Naive thymus-derived CD4-positive, alpha-beta T cell (primary cell): ENCODE results near the gene CPSF7. TPM values are rescaled to one million over a fixed set of nuclear protein-coding genes. Genes with fewer than 3 reads are reported as not detected.
A peak's percentile ranks its signal among the peaks of the same experiment; 100 is the strongest.

ENCODE experiments used
- ATAC-seq: fragments of 150-1000 bp; cut with Tn5 transposase; 2 replicates; pipeline ENCODE4 v1.10.0; 2021; ENCODE audit warnings: mild to moderate bottlenecking, moderate library complexity
- CTCF ChIA-PET: fragments of 350-600 bp; sonication (Branson Sonifier 250); formaldehyde crosslinking; loops from one replicate; lab custom pipeline; 2021; ENCODE audit warnings: antibody characterized with exemption; lab: Charles Lee
- POLR2A ChIA-PET: fragments of 350-600 bp; sonication (Branson Sonifier 250); formaldehyde crosslinking; loops from one replicate; lab custom pipeline; 2021; ENCODE audit warnings: antibody characterized with exemption, inconsistent platforms; lab: Charles Lee
- DNase-seq, 9 donors: peaks; one replicate each; pipeline versions ENCODE4 v3.0.0 to v3.0.0-alpha.2; 2020 to 2022; ENCODE audit warnings: mixed read lengths in 1 of 9
- H3K27ac ChIP-seq: one replicate; pipeline ENCODE4 v1.7.0; 2013; ENCODE audit warnings: mild to moderate bottlenecking, low read depth, low read length, moderate library complexity
- H3K27me3 ChIP-seq, 2 donors: one replicate each; pipeline ENCODE4 v1.7.0; 2013; ENCODE audit warnings: low read length in 2 of 2, mild to moderate bottlenecking in 2 of 2, moderate library complexity in 2 of 2; ENCODE audit not compliant: control insufficient read depth in 2 of 2, insufficient read depth in 2 of 2
- H3K36me3 ChIP-seq, 3 experiments: 1 replicate in 2 of 3; 2 replicates in 1 of 3; pipeline ENCODE4 v1.7.0; 2013; ENCODE audit warnings: low read length in 3 of 3, mild to moderate bottlenecking in 3 of 3, moderate library complexity in 1 of 3; ENCODE audit not compliant: insufficient read depth in 3 of 3, control insufficient read depth in 2 of 3
- H3K4me1 ChIP-seq, 2 donors: one replicate each; pipeline ENCODE4 v1.7.0; 2013; ENCODE audit warnings: low read length in 2 of 2, mild to moderate bottlenecking in 2 of 2, moderate library complexity in 1 of 2; ENCODE audit not compliant: control insufficient read depth in 2 of 2, insufficient read depth in 2 of 2
- H3K4me3 ChIP-seq: 2 replicates; pipeline ENCODE4 v1.7.0; 2013; ENCODE audit warnings: mild to moderate bottlenecking, low read length
- H3K9me3 ChIP-seq, 3 experiments: 1 replicate in 2 of 3; 2 replicates in 1 of 3; pipeline ENCODE4 v1.7.0; 2013; ENCODE audit warnings: low read length in 3 of 3; ENCODE audit not compliant: control insufficient read depth in 2 of 3
- H3K27ac Mint-ChIP-seq, 9 donors: one replicate each; pipeline ENCODE4 v1.8.0; 2020 to 2022; ENCODE audit warnings: mixed read lengths in 9 of 9, mild to moderate bottlenecking in 8 of 9, moderate library complexity in 5 of 9, inconsistent platforms in 2 of 9
- H3K27me3 Mint-ChIP-seq, 5 donors: one replicate each; pipeline ENCODE4 v1.8.0; 2021 to 2022; ENCODE audit warnings: mixed read lengths in 5 of 5, mild to moderate bottlenecking in 1 of 5
- H3K36me3 Mint-ChIP-seq, 5 donors: one replicate each; pipeline ENCODE4 v1.8.0; 2020 to 2022; ENCODE audit warnings: mixed read lengths in 5 of 5, mild to moderate bottlenecking in 3 of 5, inconsistent platforms in 1 of 5
- H3K4me1 Mint-ChIP-seq, 7 donors: one replicate each; pipeline ENCODE4 v1.8.0; 2020 to 2022; ENCODE audit warnings: mixed read lengths in 7 of 7, mild to moderate bottlenecking in 3 of 7, inconsistent platforms in 1 of 7
- H3K4me3 Mint-ChIP-seq, 10 donors: one replicate each; pipeline ENCODE4 v1.8.0; 2020 to 2022; ENCODE audit warnings: mild to moderate bottlenecking in 10 of 10, mixed read lengths in 10 of 10, moderate library complexity in 6 of 10, inconsistent platforms in 2 of 10
- H3K9me3 Mint-ChIP-seq, 11 donors: one replicate each; pipeline ENCODE4 v1.8.0; 2020 to 2022; ENCODE audit warnings: mixed read lengths in 11 of 11, mild to moderate bottlenecking in 4 of 11, inconsistent platforms in 1 of 11, moderate library complexity in 1 of 11
- intact Hi-C, 2 donors: fragments of 100-400 bp; cut with micrococcal nuclease; formaldehyde crosslinking; loops; one replicate each; pipeline ENCODE4 v1.15.1; 2023
- polyA plus RNA-seq, 2 donors: library from polyadenylated mRNA; unstranded; fragments of 300-500 nt; fragmentation: Illumina TruSeq; gene quantifications; one replicate each; pipeline ENCODE4 v1.2.3, GENCODE V29; 2021
- total RNA-seq, 6 experiments: library from RNA in 5 of 6; stranded (reverse) in 5 of 6; gene quantifications; 1 replicate in 5 of 6; 2 replicates in 1 of 6; pipeline ENCODE4 v1.2.3 and lab custom pipeline; 2021 to 2026

Gene CPSF7
- total and polyA plus RNA-seq, 7 experiments from 2014 or later = 27.5 to 174 (median 113) TPM

DNA sequence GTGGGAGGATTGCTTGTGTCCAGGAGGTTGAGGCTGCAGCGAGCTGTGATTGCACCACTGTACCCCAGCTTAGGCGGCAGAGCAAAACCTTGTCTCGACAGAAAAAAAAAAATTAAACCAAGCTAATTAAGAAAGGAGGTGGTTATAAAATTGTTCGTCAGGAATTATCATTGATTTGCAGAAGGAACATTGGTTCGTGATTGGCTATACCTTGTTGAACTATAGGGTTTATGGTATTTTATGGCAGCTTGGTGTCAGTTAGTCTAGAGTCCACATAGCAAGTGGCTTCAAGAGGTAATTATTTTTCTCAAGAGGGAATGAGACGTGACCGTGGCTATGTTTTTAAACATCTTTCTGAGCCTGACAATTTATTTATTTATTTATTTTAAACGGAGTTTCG, 48.9 kb downstream of the CPSF7 start:
- intact Hi-C loops = no loop called here
- Histone ChIP-seq H3K4me3 (no peak overlapping the region), H3K27me3 (no peaks in the 10 kb centered on the region), H3K27ac (no peak overlapping the region), H3K36me3 (no peaks in the 10 kb centered on the region), H3K9me3 (no peaks in the 10 kb centered on the region), H3K4me1 (no peaks in the 10 kb centered on the region)
- CTCF ChIA-PET = interaction anchor here (0.6 to 7.2 kb wide), 3 partner anchors 16 to 45 kb away, joined by 5 to 184 read pairs (median 6); partner anchors contain the start of genes DDB1, TKFC and TMEM138
- H3K36me3 Mint-ChIP-seq = peaks cover 0 to 10% (median 6%) of the 10 kb centered on the region in 5 donors
- POLR2A ChIA-PET = interaction anchor here (0.7 kb wide), 2 partner anchors 275 to 1743 kb away, joined by 3 to 7 read pairs; no protein-coding TSS in a partner anchor
- no peaks in the 10 kb centered on the region for H3K9me3 Mint-ChIP-seq
- no peaks in the 10 kb centered on the region for H3K27me3 Mint-ChIP-seq
- DNase-seq (no peak), ATAC-seq (no peak)
- no peak overlapping the region for H3K27ac Mint-ChIP-seq
- H3K4me1 Mint-ChIP-seq = peaks cover 0 to 9% (median 7%) of the 10 kb centered on the region in 7 donors
- H3K4me3 Mint-ChIP-seq = no peak overlapping the region

DNA sequence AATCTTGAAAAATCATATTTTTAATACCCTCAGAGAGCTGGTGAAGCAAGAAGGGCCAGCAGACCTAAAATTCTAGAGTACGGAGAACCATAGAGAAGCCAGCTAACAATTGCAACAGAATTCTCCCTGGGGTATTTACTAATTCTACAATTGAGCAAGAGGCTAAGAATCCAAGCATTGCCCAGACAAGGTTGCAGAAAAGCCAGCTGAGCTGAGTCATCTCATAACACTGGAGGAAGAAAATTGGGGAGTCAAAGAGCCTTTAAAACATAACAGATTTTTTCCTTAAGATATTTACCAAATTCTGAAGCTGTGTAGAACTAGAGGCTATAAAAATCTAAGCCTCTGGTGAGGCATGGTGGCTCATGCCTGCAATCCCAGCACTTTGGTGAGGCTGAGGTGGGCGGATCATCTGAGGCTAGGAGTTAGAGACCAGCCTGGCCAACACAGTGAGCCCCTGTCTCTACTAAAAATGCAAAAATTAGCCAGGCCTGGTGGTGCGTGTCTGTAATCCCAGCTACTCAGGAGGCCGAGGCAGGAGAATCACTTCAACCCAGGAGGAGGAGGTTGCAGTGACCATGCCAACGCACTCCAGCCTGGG, 51.0 kb downstream of the CPSF7 start:
- no peaks in the 10 kb centered on the region for H3K27me3 Mint-ChIP-seq
- Histone ChIP-seq H3K27ac (no peak overlapping the region), H3K9me3 (no peaks in the 10 kb centered on the region), H3K4me3 (no peak overlapping the region), H3K27me3 (no peaks in the 10 kb centered on the region), H3K36me3 (peaks cover 0 to 4% (median 0%) of the 10 kb centered on the region in 3 experiments), H3K4me1 (no peaks in the 10 kb centered on the region)
- POLR2A ChIA-PET = no interaction called here
- no peak overlapping the region for H3K4me3 Mint-ChIP-seq
- no peaks in the 10 kb centered on the region for H3K4me1 Mint-ChIP-seq
- H3K27ac Mint-ChIP-seq = no peak overlapping the region
- CTCF ChIA-PET = interaction anchor here (1.5 kb wide), 1 partner anchor 42 kb away, joined by 6 read pairs; no protein-coding TSS in a partner anchor
- intact Hi-C loops = no loop called here
- H3K36me3 Mint-ChIP-seq = peaks cover 0 to 15% (median 9%) of the 10 kb centered on the region in 5 donors
- H3K9me3 Mint-ChIP-seq = no peaks in the 10 kb centered on the region
- ATAC-seq = peak; percentile 57
- no peak for DNase-seq

GRCh38 chr11:61377461-61378160, 52.2 kb downstream of the CPSF7 start:
- Histone ChIP-seq H3K27me3 (no peaks in the 10 kb centered on the region), H3K36me3 (peaks cover 0 to 4% (median 0%) of the 10 kb centered on the region in 3 experiments), H3K4me1 (no peaks in the 10 kb centered on the region), H3K9me3 (no peaks in the 10 kb centered on the region), H3K4me3 (no peak overlapping the region), H3K27ac (no peak overlapping the region)
- Mint-ChIP-seq H3K4me3 (no peak overlapping the region), H3K4me1 (no peaks in the 10 kb centered on the region), H3K27me3 (no peaks in the 10 kb centered on the region), H3K9me3 (no peaks in the 10 kb centered on the region), H3K36me3 (peaks cover 0 to 15% (median 10%) of the 10 kb centered on the region in 5 donors), H3K27ac (no peak overlapping the region)
- ATAC-seq (no peak), DNase-seq (no peak)
- intact Hi-C loops = no loop called here
- ChIA-PET POLR2A (no interaction called here), CTCF (interaction anchor here (1.1 to 1.5 kb wide), 2 partner anchors 8 to 41 kb away, joined by 4 to 6 read pairs; no protein-coding TSS in a partner anchor)

DNA sequence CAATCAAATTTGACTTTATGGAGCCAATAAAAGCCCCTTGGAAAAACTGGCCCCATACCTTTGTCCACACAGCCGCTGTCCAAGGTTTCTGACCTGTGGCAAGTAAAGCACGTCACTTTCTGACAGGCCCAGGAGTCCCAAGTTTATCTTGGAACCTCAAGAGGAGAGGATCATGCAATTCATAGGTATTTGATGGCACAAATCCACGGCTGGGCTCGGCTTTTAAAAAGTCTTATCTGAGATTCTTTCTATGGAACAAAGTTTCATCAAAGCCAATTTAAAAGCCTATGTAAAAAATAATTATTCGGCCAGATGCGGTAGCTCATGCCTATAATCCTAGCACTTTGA, 54.0 kb downstream of the CPSF7 start:
- Histone ChIP-seq H3K4me3 (no peak overlapping the region), H3K36me3 (peaks cover 0 to 5% (median 0%) of the 10 kb centered on the region in 3 experiments), H3K4me1 (no peaks in the 10 kb centered on the region), H3K27ac (no peak overlapping the region), H3K27me3 (no peaks in the 10 kb centered on the region), H3K9me3 (no peaks in the 10 kb centered on the region)
- Mint-ChIP-seq H3K36me3 (peaks cover 0 to 25% (median 14%) of the 10 kb centered on the region in 5 donors), H3K4me1 (peaks cover 0 to 3% (median 0%) of the 10 kb centered on the region in 7 donors), H3K4me3 (no peak overlapping the region), H3K27me3 (no peaks in the 10 kb centered on the region), H3K27ac (no peak overlapping the region), H3K9me3 (no peaks in the 10 kb centered on the region)
- CTCF ChIA-PET = no interaction called here
- ATAC-seq (no peak), DNase-seq (no peak)
- intact Hi-C loops = no loop called here
- POLR2A ChIA-PET = no interaction called here

DNA sequence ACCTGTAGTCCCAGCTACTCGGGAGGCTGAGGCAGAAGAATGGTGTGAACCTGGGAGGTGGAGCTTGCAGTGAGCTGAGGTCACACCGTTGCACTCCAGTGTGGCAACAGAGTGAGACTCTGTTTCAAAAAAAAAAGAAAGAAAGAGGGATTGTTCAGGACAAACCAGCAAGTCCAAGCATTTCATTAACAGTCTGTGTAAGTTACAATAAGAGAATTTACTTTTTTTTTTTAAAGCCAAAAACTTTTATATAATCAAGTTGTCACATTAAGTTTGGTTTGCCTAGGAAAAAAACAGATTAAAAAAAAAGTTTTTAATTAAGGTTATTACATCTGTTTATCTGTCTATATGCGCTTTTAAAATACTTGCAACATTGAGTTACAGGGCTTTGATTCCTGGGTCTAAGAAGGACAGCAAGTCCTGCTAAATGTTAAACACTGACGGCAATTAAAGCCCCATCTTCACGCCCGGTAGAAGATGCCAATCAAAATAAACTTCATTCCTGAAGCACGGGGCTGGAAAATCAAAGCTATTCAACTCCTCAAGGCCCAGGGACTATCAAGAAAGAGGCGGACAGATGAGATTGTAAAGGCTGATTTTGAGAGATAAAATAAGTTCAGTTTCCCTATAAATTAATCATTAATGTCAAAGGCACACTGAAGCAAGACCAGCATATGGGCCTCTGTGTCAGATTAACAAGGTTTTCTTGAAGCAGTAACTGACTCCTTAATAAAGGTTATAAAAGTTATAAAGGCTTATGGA, 56.9 kb downstream of the CPSF7 start:
- Histone ChIP-seq H3K27me3 (no peaks in the 10 kb centered on the region), H3K36me3 (peaks cover 0 to 33% (median 2%) of the 10 kb centered on the region in 3 experiments), H3K4me3 (no peak overlapping the region), H3K9me3 (no peaks in the 10 kb centered on the region), H3K27ac (no peak overlapping the region), H3K4me1 (no peaks in the 10 kb centered on the region)
- no peaks in the 10 kb centered on the region for H3K9me3 Mint-ChIP-seq
- H3K27ac Mint-ChIP-seq = peak overlapping the region in 1 of 9 donors; percentile 33
- no peak for DNase-seq
- no peak for ATAC-seq
- ChIA-PET POLR2A (interaction anchor here (2.2 kb wide), 1 partner anchor 10 kb away, joined by 6 read pairs; the partner anchor contains the start of gene TMEM138), CTCF (interaction anchor here (0.6 to 2.6 kb wide), 2 partner anchors 13 to 211 kb away, joined by 5 to 10 read pairs; no protein-coding TSS in a partner anchor)
- H3K27me3 Mint-ChIP-seq = no peaks in the 10 kb centered on the region
- intact Hi-C loops = no loop called here
- no peak overlapping the region for H3K4me3 Mint-ChIP-seq
- peaks cover 0 to 15% (median 0%) of the 10 kb centered on the region in 7 donors for H3K4me1 Mint-ChIP-seq
- peaks cover 0 to 45% (median 23%) of the 10 kb centered on the region in 5 donors for H3K36me3 Mint-ChIP-seq

- DNase-seq = no peak
- peaks cover 0 to 49% (median 13%) of the 10 kb centered on the region in 5 donors for H3K36me3 Mint-ChIP-seq
- H3K27ac ChIP-seq = no peak overlapping the region
- no peaks in the 10 kb centered on the region for H3K27me3 ChIP-seq
- peaks cover 10 to 53% (median 18%) of the 10 kb centered on the region in 3 experiments for H3K36me3 ChIP-seq
- H3K4me1 Mint-ChIP-seq = peaks cover 0 to 15% (median 0%) of the 10 kb centered on the region in 7 donors
- intact Hi-C loops = no loop called here
- no peak overlapping the region for H3K4me3 ChIP-seq
- H3K27me3 Mint-ChIP-seq = no peaks in the 10 kb centered on the region
- H3K27ac Mint-ChIP-seq = peak overlapping the region in 1 of 9 donors; percentile 42
- H3K4me1 ChIP-seq = no peaks in the 10 kb centered on the region
- no peak for ATAC-seq
- no peak overlapping the region for H3K4me3 Mint-ChIP-seq
- H3K9me3 Mint-ChIP-seq = no peaks in the 10 kb centered on the region
- no peaks in the 10 kb centered on the region for H3K9me3 ChIP-seq
- CTCF ChIA-PET = interaction anchor here (0.6 to 1.7 kb wide), 2 partner anchors 34 to 99 kb away, joined by 3 to 9 read pairs; no protein-coding TSS in a partner anchor
- POLR2A ChIA-PET = interaction anchor here (0.6 kb wide), 1 partner anchor 13 kb away, joined by 4 read pairs; no protein-coding TSS in a partner anchor
These were observed 59.3 kb downstream of the CPSF7 start for GRCh38 chr11:61370349-61371005.
